ENCODE measurements around the gene ZBTB20. TPM values are rescaled to one million over a fixed set of nuclear protein-coding genes. Genes with fewer than 3 reads are reported as not detected.

The ZBTB20 gene
- total RNA-seq, 1 donor = 32.9 TPM

GRCh38 chr3:114299941-114300624 lies 847.0 kb downstream of the ZBTB20 start:
- DNase-seq (ENCODE audit: insufficient read length, low spot score, missing footprints) = no peak
- no peak for TF ChIP-seq CTCF (IDR thresholded peaks at IDR 0.05; ENCODE audit: extremely low read depth, low read depth, low read length)
- H4K20me1 ChIP-seq (ENCODE audit: insufficient read depth, low read length) = no peaks in the 10 kb centered on the region
- no peaks in the 10 kb centered on the region for H3K9me3 ChIP-seq (ENCODE audit: low read depth, low read length)
- H3K79me2 ChIP-seq (ENCODE audit: insufficient read depth, low read length) = no peaks in the 10 kb centered on the region
- H3K36me3 ChIP-seq (ENCODE audit: insufficient read depth, low read length) = no peaks in the 10 kb centered on the region
- no peaks in the 10 kb centered on the region for H3K4me1 ChIP-seq (ENCODE audit: insufficient read depth, low read length)
- peaks cover 9% of the 10 kb centered on the region for H3K27me3 ChIP-seq (ENCODE audit: insufficient read depth, low read length)
- no peak overlapping the region for H3K4me3 ChIP-seq (ENCODE audit: insufficient read depth, low read length)
- H3K4me2 ChIP-seq (ENCODE audit: insufficient read depth, low read length) = no peak overlapping the region
- H2AFZ ChIP-seq (ENCODE audit: low read length) = no peak overlapping the region
- no peak overlapping the region for H3K27ac ChIP-seq (ENCODE audit: low read depth, low read length)

DNA sequence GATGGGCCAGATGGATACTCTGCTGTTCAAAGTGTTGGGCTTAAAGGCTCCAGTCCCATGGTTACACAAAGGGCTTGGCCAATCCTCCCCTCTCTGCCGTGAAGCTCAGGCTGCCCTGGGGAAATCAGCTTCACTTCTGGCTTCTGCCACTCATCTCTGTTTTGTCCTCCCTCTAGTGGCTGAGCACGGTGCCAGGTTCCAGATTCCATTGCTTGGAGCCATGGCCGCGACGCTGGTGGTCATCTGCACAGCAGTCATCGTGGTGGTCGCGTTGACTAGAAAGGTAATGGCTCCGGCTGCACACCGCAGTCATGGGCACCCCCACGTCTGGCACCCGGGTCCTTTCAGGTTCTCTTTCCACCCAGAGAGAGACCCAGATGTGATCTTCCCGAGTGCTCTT lies 847.7 kb downstream of the ZBTB20 start:
- DNase-seq (ENCODE audit: insufficient read length, low spot score, missing footprints) = peak; percentile 81
- peak; percentile 50 for TF ChIP-seq CTCF (IDR thresholded peaks at IDR 0.05; ENCODE audit: extremely low read depth, low read depth, low read length)
- no peaks in the 10 kb centered on the region for H3K79me2 ChIP-seq (ENCODE audit: insufficient read depth, low read length)
- H2AFZ ChIP-seq (ENCODE audit: low read length) = no peak overlapping the region
- no peak overlapping the region for H3K4me3 ChIP-seq (ENCODE audit: insufficient read depth, low read length)
- H3K36me3 ChIP-seq (ENCODE audit: insufficient read depth, low read length) = no peaks in the 10 kb centered on the region
- no peak overlapping the region for H3K4me2 ChIP-seq (ENCODE audit: insufficient read depth, low read length)
- H4K20me1 ChIP-seq (ENCODE audit: insufficient read depth, low read length) = no peaks in the 10 kb centered on the region
- no peak overlapping the region for H3K27ac ChIP-seq (ENCODE audit: low read depth, low read length)
- H3K27me3 ChIP-seq (ENCODE audit: insufficient read depth, low read length) = peaks cover 3% of the 10 kb centered on the region
- no peaks in the 10 kb centered on the region for H3K9me3 ChIP-seq (ENCODE audit: low read depth, low read length)
- H3K4me1 ChIP-seq (ENCODE audit: insufficient read depth, low read length) = no peaks in the 10 kb centered on the region

DNA sequence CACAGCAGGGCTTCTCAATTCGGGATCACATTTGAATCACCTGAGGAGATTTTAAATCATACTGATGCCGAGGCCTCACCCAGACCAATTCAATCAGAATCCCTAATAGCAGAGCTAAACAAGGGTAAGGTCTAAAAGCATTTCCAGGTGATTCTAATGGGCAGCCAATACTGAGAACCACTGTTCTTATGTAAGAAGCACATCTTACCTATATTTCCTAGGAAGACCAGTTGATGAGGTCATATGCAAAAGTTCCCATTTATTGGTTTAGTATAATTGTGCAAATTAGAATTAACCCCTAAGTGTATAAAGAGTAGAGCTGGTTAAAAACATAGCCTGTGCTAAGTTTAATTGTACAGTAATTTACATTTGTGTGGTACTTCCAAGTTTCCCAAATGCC lies 851.1 kb downstream of the ZBTB20 start:
- no peak for TF ChIP-seq CTCF (IDR thresholded peaks at IDR 0.05; ENCODE audit: extremely low read depth, low read depth, low read length)
- Histone ChIP-seq H3K79me2 (ENCODE audit: insufficient read depth, low read length) (no peaks in the 10 kb centered on the region), H3K36me3 (ENCODE audit: insufficient read depth, low read length) (no peaks in the 10 kb centered on the region)

GRCh38 chr3:114294940-114295480 lies 852.1 kb downstream of the ZBTB20 start:
- no peak overlapping the region for H3K4me3 ChIP-seq (ENCODE audit: insufficient read depth, low read length)
- no peaks in the 10 kb centered on the region for H3K36me3 ChIP-seq (ENCODE audit: insufficient read depth, low read length)
- H3K27me3 ChIP-seq (ENCODE audit: insufficient read depth, low read length) = no peaks in the 10 kb centered on the region
- no peaks in the 10 kb centered on the region for H4K20me1 ChIP-seq (ENCODE audit: insufficient read depth, low read length)
- peak; percentile 54 for DNase-seq (ENCODE audit: insufficient read length, low spot score, missing footprints)
- TF ChIP-seq CTCF (IDR thresholded peaks at IDR 0.05; ENCODE audit: extremely low read depth, low read depth, low read length) = no peak
- no peaks in the 10 kb centered on the region for H3K4me1 ChIP-seq (ENCODE audit: insufficient read depth, low read length)
- no peak overlapping the region for H2AFZ ChIP-seq (ENCODE audit: low read length)
- no peak overlapping the region for H3K4me2 ChIP-seq (ENCODE audit: insufficient read depth, low read length)
- no peaks in the 10 kb centered on the region for H3K79me2 ChIP-seq (ENCODE audit: insufficient read depth, low read length)
- H3K9me3 ChIP-seq (ENCODE audit: low read depth, low read length) = no peaks in the 10 kb centered on the region
- no peak overlapping the region for H3K27ac ChIP-seq (ENCODE audit: low read depth, low read length)

More for the DNA sequence above, 851.1 kb downstream of the ZBTB20 start:
- Histone ChIP-seq H2AFZ (ENCODE audit: low read length) (no peak overlapping the region), H3K27ac (ENCODE audit: low read depth, low read length) (no peak overlapping the region), H3K4me2 (ENCODE audit: insufficient read depth, low read length) (no peak overlapping the region), H3K27me3 (ENCODE audit: insufficient read depth, low read length) (no peaks in the 10 kb centered on the region), H4K20me1 (ENCODE audit: insufficient read depth, low read length) (no peaks in the 10 kb centered on the region), H3K4me1 (ENCODE audit: insufficient read depth, low read length) (no peaks in the 10 kb centered on the region), H3K4me3 (ENCODE audit: insufficient read depth, low read length) (no peak overlapping the region), H3K9me3 (ENCODE audit: low read depth, low read length) (no peaks in the 10 kb centered on the region)
- no peak for DNase-seq (ENCODE audit: insufficient read length, low spot score, missing footprints)
